Neural progenitor cell (in vitro differentiated cells): ENCODE data around the gene IPO8. TPM values are rescaled to one million over a fixed set of nuclear protein-coding genes. Genes with fewer than 3 reads are reported as not detected.

Experiments
- DNase-seq: peaks from one replicate; pipeline ENCODE4 v3.0.0-alpha.2; 2016; ENCODE audit warnings: low spot score
- H2AFZ ChIP-seq: fragments of 200-600 bp; sonication (generic); replicated peaks from 2 replicates; pipeline ENCODE4 v1.6.1; 2016; ENCODE audit warnings: antibody characterized with exemption
- H3F3A ChIP-seq: fragments of 200-600 bp; sonication (generic); 2 replicates; pipeline ENCODE4 v1.6.1; 2016; ENCODE audit warnings: antibody characterized with exemption, low read depth
- H3K27ac ChIP-seq: fragments of 200-600 bp; sonication (generic); 2 replicates; pipeline ENCODE4 v1.5.1; 2016; ENCODE audit warnings: mild to moderate bottlenecking
- H3K27me3 ChIP-seq: fragments of 200-600 bp; sonication (generic); 2 replicates; pipeline ENCODE4 v1.6.1; 2016; ENCODE audit warnings: mild to moderate bottlenecking, moderate library complexity
- H3K36me3 ChIP-seq: fragments of 200-600 bp; sonication (generic); 2 replicates; pipeline ENCODE4 v1.5.1; 2016
- H3K4me1 ChIP-seq: fragments of 200-600 bp; sonication (generic); 2 replicates; pipeline ENCODE4 v1.6.1; 2016; ENCODE audit warnings: mixed run types
- H3K4me2 ChIP-seq: fragments of 200-600 bp; sonication (generic); 2 replicates; pipeline ENCODE4 v1.6.1; 2016
- H3K4me3 ChIP-seq: fragments of 200-600 bp; sonication (generic); 2 replicates; pipeline ENCODE4 v1.5.1; 2016
- H3K79me2 ChIP-seq: fragments of 200-600 bp; sonication (generic); 2 replicates; pipeline ENCODE4 v1.6.1; 2016; ENCODE audit warnings: low read depth
- H3K9ac ChIP-seq: fragments of 200-600 bp; sonication (generic); 2 replicates; pipeline ENCODE4 v1.6.1; 2016
- H3K9me3 ChIP-seq: fragments of 200-600 bp; sonication (generic); 2 replicates; pipeline ENCODE4 v1.5.1; 2016; ENCODE audit warnings: low read depth
- H4K20me1 ChIP-seq: fragments of 200-600 bp; sonication (generic); 2 replicates; pipeline ENCODE4 v1.6.1; 2016; ENCODE audit warnings: low read depth
- H3K27ac Mint-ChIP-seq: 3 replicates; pipeline ENCODE4 v1.8.0; 2021; ENCODE audit warnings: mixed read lengths
- H3K27me3 Mint-ChIP-seq: 2 replicates; pipeline ENCODE4 v1.8.0; 2022; ENCODE audit warnings: low read depth, mild to moderate bottlenecking, inconsistent platforms, moderate library complexity, mixed read lengths; ENCODE audit not compliant: insufficient read depth
- H3K36me3 Mint-ChIP-seq: 3 replicates; pipeline ENCODE4 v1.8.0; 2021; ENCODE audit warnings: mixed read lengths
- H3K4me1 Mint-ChIP-seq: 3 replicates; pipeline ENCODE4 v1.8.0; 2021; ENCODE audit warnings: mixed read lengths
- H3K4me3 Mint-ChIP-seq: 3 replicates; pipeline ENCODE4 v1.8.0; 2021; ENCODE audit warnings: mild to moderate bottlenecking, moderate library complexity, mixed read lengths
- H3K9me3 Mint-ChIP-seq: 3 replicates; pipeline ENCODE4 v1.8.0; 2020; ENCODE audit warnings: mixed read lengths
- EZH2 ChIP-seq: fragments of 200-600 bp; sonication (generic); IDR thresholded peaks from 2 replicates; pipeline ENCODE4 v1.6.1; 2017; ENCODE audit warnings: antibody characterized with exemption, mild to moderate bottlenecking, moderate library complexity
- EZH2phosphoT487 ChIP-seq: fragments of 200-600 bp; sonication (generic); IDR thresholded peaks from 2 replicates; pipeline ENCODE4 v1.6.1; 2017; ENCODE audit warnings: antibody characterized with exemption
- total RNA-seq: library from RNA; depleted of rRNA; stranded (reverse); fragments of >200 nt; gene quantifications from 2 replicates; pipeline ENCODE4 v1.2.3, GENCODE V29; 2015; ENCODE audit warnings: low replicate concordance
- TF ChIP-seq, protein P1 (sequence below): fragments of 200-600 bp; sonication (generic); IDR thresholded peaks from 2 replicates; pipeline ENCODE4 v1.5.1; 2017; ENCODE audit warnings: antibody characterized with exemption, mild to moderate bottlenecking

Gene IPO8
- total RNA-seq, 1 donor from 2014 or later = 54.5 TPM

DNA sequence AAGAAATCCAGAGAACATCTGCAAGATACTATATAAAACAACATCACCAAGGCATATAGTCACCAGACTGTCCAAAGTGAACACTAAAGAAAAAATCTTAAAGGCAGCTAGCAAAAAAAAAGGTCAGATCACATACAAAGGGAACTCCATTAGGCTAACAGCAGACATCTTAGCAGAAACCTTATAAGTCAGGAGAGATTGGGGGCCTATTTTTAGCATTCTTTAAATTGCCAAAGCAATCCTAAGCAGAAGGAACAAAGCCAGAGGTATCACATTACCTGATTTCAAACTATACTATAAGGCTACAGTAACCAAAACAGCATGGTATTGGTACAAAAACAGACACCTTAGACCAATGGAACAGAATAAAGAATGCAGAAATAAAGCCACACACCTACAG, 92.5 kb downstream of the IPO8 start:
- Histone ChIP-seq H3K4me1 (no peaks in the 10 kb centered on the region), H3F3A (no peaks in the 10 kb centered on the region), H4K20me1 (no peaks in the 10 kb centered on the region), H2AFZ (no peak overlapping the region), H3K79me2 (no peaks in the 10 kb centered on the region), H3K9me3 (no peaks in the 10 kb centered on the region), H3K4me2 (no peak overlapping the region), H3K27ac (no peak overlapping the region), H3K27me3 (no peaks in the 10 kb centered on the region), H3K4me3 (no peak overlapping the region), H3K9ac (no peak overlapping the region), H3K36me3 (no peaks in the 10 kb centered on the region)
- Mint-ChIP-seq H3K27me3 (no peaks in the 10 kb centered on the region), H3K9me3 (peaks cover 17% of the 10 kb centered on the region), H3K4me1 (peaks cover 6% of the 10 kb centered on the region), H3K4me3 (no peak overlapping the region), H3K36me3 (no peaks in the 10 kb centered on the region), H3K27ac (no peak overlapping the region)
- TF ChIP-seq EZH2phosphoT487 (no peak), EZH2 (no peak)
- TF ChIP-seq, protein P1, sequence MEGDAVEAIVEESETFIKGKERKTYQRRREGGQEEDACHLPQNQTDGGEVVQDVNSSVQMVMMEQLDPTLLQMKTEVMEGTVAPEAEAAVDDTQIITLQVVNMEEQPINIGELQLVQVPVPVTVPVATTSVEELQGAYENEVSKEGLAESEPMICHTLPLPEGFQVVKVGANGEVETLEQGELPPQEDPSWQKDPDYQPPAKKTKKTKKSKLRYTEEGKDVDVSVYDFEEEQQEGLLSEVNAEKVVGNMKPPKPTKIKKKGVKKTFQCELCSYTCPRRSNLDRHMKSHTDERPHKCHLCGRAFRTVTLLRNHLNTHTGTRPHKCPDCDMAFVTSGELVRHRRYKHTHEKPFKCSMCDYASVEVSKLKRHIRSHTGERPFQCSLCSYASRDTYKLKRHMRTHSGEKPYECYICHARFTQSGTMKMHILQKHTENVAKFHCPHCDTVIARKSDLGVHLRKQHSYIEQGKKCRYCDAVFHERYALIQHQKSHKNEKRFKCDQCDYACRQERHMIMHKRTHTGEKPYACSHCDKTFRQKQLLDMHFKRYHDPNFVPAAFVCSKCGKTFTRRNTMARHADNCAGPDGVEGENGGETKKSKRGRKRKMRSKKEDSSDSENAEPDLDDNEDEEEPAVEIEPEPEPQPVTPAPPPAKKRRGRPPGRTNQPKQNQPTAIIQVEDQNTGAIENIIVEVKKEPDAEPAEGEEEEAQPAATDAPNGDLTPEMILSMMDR = no peak
- DNase-seq = no peak

- Histone ChIP-seq H3K9ac (no peak overlapping the region), H3K4me3 (no peak overlapping the region), H3K27me3 (no peaks in the 10 kb centered on the region), H3K27ac (no peak overlapping the region), H3K9me3 (no peaks in the 10 kb centered on the region), H4K20me1 (no peaks in the 10 kb centered on the region), H2AFZ (no peak overlapping the region), H3K36me3 (no peaks in the 10 kb centered on the region), H3F3A (no peaks in the 10 kb centered on the region), H3K79me2 (no peaks in the 10 kb centered on the region), H3K4me2 (no peak overlapping the region), H3K4me1 (no peaks in the 10 kb centered on the region)
- DNase-seq = no peak
- Mint-ChIP-seq H3K27ac (no peak overlapping the region), H3K9me3 (peaks cover 15% of the 10 kb centered on the region), H3K4me1 (peaks cover 6% of the 10 kb centered on the region), H3K4me3 (no peak overlapping the region), H3K36me3 (no peaks in the 10 kb centered on the region), H3K27me3 (no peaks in the 10 kb centered on the region)
- TF ChIP-seq EZH2phosphoT487 (no peak), EZH2 (no peak)
- TF ChIP-seq, protein P1 = no peak
Measured at GRCh38 chr12:30602678-30603077, 93.0 kb downstream of the IPO8 start.

DNA sequence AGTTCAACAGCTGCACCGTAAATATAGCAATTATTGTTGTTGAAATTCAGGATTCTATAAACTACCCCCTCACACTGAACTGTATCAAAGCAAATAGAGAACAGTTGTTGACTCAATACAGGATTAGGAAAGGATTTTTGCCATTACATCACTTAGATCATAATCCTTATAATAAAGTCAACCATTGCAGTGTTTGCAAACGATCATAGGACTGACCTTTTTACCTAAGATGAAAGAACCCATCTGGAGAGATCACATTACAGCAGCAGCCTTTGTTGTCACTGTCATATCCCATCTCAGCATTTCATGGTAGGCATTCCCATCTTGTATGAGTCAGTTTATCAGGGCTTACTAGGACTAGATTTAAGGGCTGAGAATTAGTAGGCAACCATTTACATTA, 96.1 kb downstream of the IPO8 start:
- Histone ChIP-seq H3K4me2 (no peak overlapping the region), H3K36me3 (no peaks in the 10 kb centered on the region), H3K79me2 (no peaks in the 10 kb centered on the region), H3K27ac (no peak overlapping the region), H4K20me1 (no peaks in the 10 kb centered on the region), H3K4me3 (no peak overlapping the region), H3F3A (no peaks in the 10 kb centered on the region), H3K9me3 (no peaks in the 10 kb centered on the region), H2AFZ (no peak overlapping the region), H3K9ac (no peak overlapping the region), H3K4me1 (no peaks in the 10 kb centered on the region), H3K27me3 (no peaks in the 10 kb centered on the region)
- H3K4me1 Mint-ChIP-seq = peaks cover 6% of the 10 kb centered on the region
- no peaks in the 10 kb centered on the region for H3K36me3 Mint-ChIP-seq
- peaks cover 15% of the 10 kb centered on the region for H3K9me3 Mint-ChIP-seq
- no peak for DNase-seq
- no peak overlapping the region for H3K4me3 Mint-ChIP-seq
- TF ChIP-seq EZH2 (no peak), EZH2phosphoT487 (no peak)
- TF ChIP-seq, protein P1 = no peak
- H3K27me3 Mint-ChIP-seq = no peaks in the 10 kb centered on the region
- H3K27ac Mint-ChIP-seq = no peak overlapping the region

DNA sequence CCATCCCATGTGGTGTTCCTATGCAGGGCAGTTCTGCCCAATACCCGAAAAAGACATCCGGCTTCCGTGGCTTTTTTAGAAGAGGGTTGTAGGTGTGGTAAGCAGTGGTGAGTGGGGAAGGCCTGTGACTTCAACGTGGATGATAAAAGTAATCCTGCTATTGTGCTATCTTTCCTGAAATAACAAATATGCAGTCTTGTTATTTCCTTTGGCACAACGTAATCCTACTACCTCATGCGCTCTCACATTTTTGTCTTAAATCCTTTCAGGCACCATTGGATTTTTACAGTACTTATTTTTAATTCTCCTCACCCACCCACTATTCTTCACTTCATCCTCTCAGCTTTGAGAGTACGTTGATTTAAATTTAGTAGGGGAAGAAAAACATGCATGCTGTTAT, 96.8 kb downstream of the IPO8 start:
- Histone ChIP-seq H3K4me3 (no peak overlapping the region), H3K79me2 (no peaks in the 10 kb centered on the region), H3K4me1 (no peaks in the 10 kb centered on the region), H3K9me3 (no peaks in the 10 kb centered on the region), H4K20me1 (no peaks in the 10 kb centered on the region), H3K4me2 (no peak overlapping the region), H2AFZ (no peak overlapping the region), H3K9ac (no peak overlapping the region), H3K36me3 (no peaks in the 10 kb centered on the region), H3F3A (no peaks in the 10 kb centered on the region), H3K27ac (no peak overlapping the region), H3K27me3 (no peaks in the 10 kb centered on the region)
- no peak overlapping the region for H3K4me3 Mint-ChIP-seq
- no peaks in the 10 kb centered on the region for H3K27me3 Mint-ChIP-seq
- H3K9me3 Mint-ChIP-seq = peaks cover 15% of the 10 kb centered on the region
- H3K36me3 Mint-ChIP-seq = no peaks in the 10 kb centered on the region
- H3K27ac Mint-ChIP-seq = no peak overlapping the region
- no peak for DNase-seq
- H3K4me1 Mint-ChIP-seq = peaks cover 6% of the 10 kb centered on the region
- TF ChIP-seq, protein P1 = no peak
- TF ChIP-seq EZH2phosphoT487 (no peak), EZH2 (no peak)
